ENCODE data around the gene ANKRD27.
"Not testable (repeated sequence)": the region's sequence is repeated elsewhere in the genome, so short reads cannot be mapped to it uniquely, and the experiment has no call there.

The ANKRD27 gene

GRCh38 chr19:32674931-32675719 lies at the start of gene ANKRD27:
Gene ANKRD27 (minus strand): TSS chr19:32675180. CDS start chr19:32659015, 16,165 bp downstream.
- DNase-seq = peak; percentile 98

GRCh38 chr19:32720936-32721250 lies 45.9 kb upstream of the ANKRD27 start:
- no peak for DNase-seq

GRCh38 chr19:32720216-32720935 lies 45.4 kb upstream of the ANKRD27 start:
- no peak for DNase-seq

- DNase-seq = no peak
Measured at GRCh38 chr19:32719611-32720059, 44.7 kb upstream of the ANKRD27 start, which contains the start of gene TDRD12. Gene TDRD12 (plus strand): TSS chr19:32719767. CDS start chr19:32720073, 306 bp downstream.

- no peak for DNase-seq
Measured at GRCh38 chr19:32718286-32718685, 43.3 kb upstream of the ANKRD27 start.

- DNase-seq = no peak
Measured at GRCh38 chr19:32717496-32717895, 42.5 kb upstream of the ANKRD27 start.

- not testable (repeated sequence) for DNase-seq
Measured at GRCh38 chr19:32716203-32716602, 41.2 kb upstream of the ANKRD27 start.

GRCh38 chr19:32711747-32712146 lies 36.8 kb upstream of the ANKRD27 start:
- no peak for DNase-seq

GRCh38 chr19:32709032-32709431 lies 34.1 kb upstream of the ANKRD27 start:
- DNase-seq = no peak

GRCh38 chr19:32708457-32708856 lies 33.5 kb upstream of the ANKRD27 start:
- DNase-seq = peak; percentile 49

GRCh38 chr19:32704006-32704405 lies 29.0 kb upstream of the ANKRD27 start:
- DNase-seq = not testable (repeated sequence)

GRCh38 chr19:32702010-32702409 lies 27.0 kb upstream of the ANKRD27 start:
- DNase-seq = no peak

GRCh38 chr19:32700129-32700528 lies 25.1 kb upstream of the ANKRD27 start:
- not testable (repeated sequence) for DNase-seq

GRCh38 chr19:32696771-32697170 lies 21.8 kb upstream of the ANKRD27 start:
- not testable (repeated sequence) for DNase-seq

- DNase-seq = not testable (repeated sequence)
Measured at GRCh38 chr19:32695506-32695905, 20.5 kb upstream of the ANKRD27 start.

- not testable (repeated sequence) for DNase-seq
Measured at GRCh38 chr19:32694851-32695250, 19.9 kb upstream of the ANKRD27 start.

GRCh38 chr19:32694316-32694715 lies 19.3 kb upstream of the ANKRD27 start:
- not testable (repeated sequence) for DNase-seq

- DNase-seq = peak; percentile 68
Measured at GRCh38 chr19:32693151-32694108, 18.4 kb upstream of the ANKRD27 start.

- DNase-seq = no peak
Measured at GRCh38 chr19:32692727-32693061, 17.7 kb upstream of the ANKRD27 start.

- DNase-seq = peak; percentile 62
Measured at GRCh38 chr19:32691952-32692726, 17.2 kb upstream of the ANKRD27 start.

GRCh38 chr19:32691291-32691951 lies 16.4 kb upstream of the ANKRD27 start, which contains the start of gene NUDT19:
Gene NUDT19 (plus strand): TSS chr19:32691821. CDS start chr19:32691961, 140 bp downstream.
- peak; percentile 91 for DNase-seq

Measured in activated CD4-positive, alpha-beta T cell treated with anti-CD3 and anti-CD28 coated beads, Interleukin-2, amount 50 U/mL, for 16 hours (primary cell).